Fibroblast of villous mesenchyme (primary cell): Measurements from ENCODE around the gene MUC4. TPM values are rescaled to one million over a fixed set of nuclear protein-coding genes. Genes with fewer than 3 reads are reported as not detected.
"Not testable (repeated sequence)": the region's sequence is repeated elsewhere in the genome, so short reads cannot be mapped to it uniquely, and the experiment has no call there.

Experiments
- DNase-seq: peaks from one replicate; pipeline ENCODE4 v3.0.0-alpha.2; 2010; ENCODE audit warnings: low read depth
- H3K4me3 ChIP-seq: 2 replicates; pipeline ENCODE4 v1.5.1; 2011; ENCODE audit warnings: low read depth, mild to moderate bottlenecking, low read length
- CTCF ChIP-seq: IDR thresholded peaks from 2 replicates; pipeline ENCODE4 v1.5.1; 2012; ENCODE audit warnings: low read depth, mild to moderate bottlenecking, low read length; ENCODE audit not compliant: insufficient read depth
- total RNA-seq: library from RNA; depleted of rRNA; stranded (reverse); fragments of >200 nt; gene quantifications from 2 replicates; pipeline ENCODE4 v1.2.3, GENCODE V29; 2012

MUC4 gene
- total RNA-seq, 1 donor, result not detected

- DNase-seq, result no peak
These were observed 5.9 kb upstream of the MUC4 start for GRCh38 chr3:195817578-195818135.

GRCh38 chr3:195816276-195816913 lies 4.7 kb upstream of the MUC4 start:
- not testable (repeated sequence) for H3K4me3 ChIP-seq, DNase-seq

More at GRCh38 chr3:195817578-195818135, 5.9 kb upstream of the MUC4 start:
- TF ChIP-seq CTCF, result no peak
- no peak overlapping the region for H3K4me3 ChIP-seq

- DNase-seq, result no peak
These were observed 3.5 kb upstream of the MUC4 start for GRCh38 chr3:195815169-195815771.

GRCh38 chr3:195813916-195814640 lies 2.3 kb upstream of the MUC4 start:
- DNase-seq, result no peak
- no peak for TF ChIP-seq CTCF
- H3K4me3 ChIP-seq, result no peak overlapping the region

More at GRCh38 chr3:195815169-195815771, 3.5 kb upstream of the MUC4 start:
- no peak overlapping the region for H3K4me3 ChIP-seq
- no peak for TF ChIP-seq CTCF

GRCh38 chr3:195812366-195812765 lies 637 bp upstream of the MUC4 start:
- no peak for TF ChIP-seq CTCF
- no peak for DNase-seq
- no peak overlapping the region for H3K4me3 ChIP-seq

GRCh38 chr3:195810455-195810845 lies 1.3 kb downstream of the MUC4 start:
- no peak overlapping the region for H3K4me3 ChIP-seq
- no peak for TF ChIP-seq CTCF
- no peak for DNase-seq
